HG03097 (cell line): Measurements from ENCODE around the gene HIGD1A.

Experiments
- ATAC-seq: cut with Tn5 transposase; IDR thresholded peaks from one replicate; pipeline ENCODE4 v1.9.1; 2021; ENCODE audit not compliant: unreplicated experiment, low FRiP score

HIGD1A gene

GRCh38 chr3:42741796-42742195 lies 62.5 kb downstream of the HIGD1A start:
- ATAC-seq, result no peak

GRCh38 chr3:42739401-42740158 lies 64.7 kb downstream of the HIGD1A start:
- ATAC-seq, result no peak

- no peak for ATAC-seq
Observed at GRCh38 chr3:42736531-42736930, 67.8 kb downstream of the HIGD1A start.

- ATAC-seq, result no peak
Observed at GRCh38 chr3:42736081-42736480, 68.2 kb downstream of the HIGD1A start.

GRCh38 chr3:42735615-42736014 lies 68.7 kb downstream of the HIGD1A start:
- ATAC-seq, result no peak

GRCh38 chr3:42735019-42735418 lies 69.3 kb downstream of the HIGD1A start:
- no peak for ATAC-seq

- no peak for ATAC-seq
Observed at GRCh38 chr3:42734263-42734860, 69.9 kb downstream of the HIGD1A start.

- ATAC-seq, result no peak
Observed at GRCh38 chr3:42733501-42734262, 70.6 kb downstream of the HIGD1A start.
